Fibroblast of skin of back (primary cell): ENCODE measurements around the gene CCDC57.
A peak's percentile ranks its signal among the peaks of the same experiment; 100 is the strongest.

ENCODE experiments used
- DNase-seq: peaks from one replicate; pipeline ENCODE4 v3.0.0-alpha.2; 2013

The CCDC57 gene

DNA sequence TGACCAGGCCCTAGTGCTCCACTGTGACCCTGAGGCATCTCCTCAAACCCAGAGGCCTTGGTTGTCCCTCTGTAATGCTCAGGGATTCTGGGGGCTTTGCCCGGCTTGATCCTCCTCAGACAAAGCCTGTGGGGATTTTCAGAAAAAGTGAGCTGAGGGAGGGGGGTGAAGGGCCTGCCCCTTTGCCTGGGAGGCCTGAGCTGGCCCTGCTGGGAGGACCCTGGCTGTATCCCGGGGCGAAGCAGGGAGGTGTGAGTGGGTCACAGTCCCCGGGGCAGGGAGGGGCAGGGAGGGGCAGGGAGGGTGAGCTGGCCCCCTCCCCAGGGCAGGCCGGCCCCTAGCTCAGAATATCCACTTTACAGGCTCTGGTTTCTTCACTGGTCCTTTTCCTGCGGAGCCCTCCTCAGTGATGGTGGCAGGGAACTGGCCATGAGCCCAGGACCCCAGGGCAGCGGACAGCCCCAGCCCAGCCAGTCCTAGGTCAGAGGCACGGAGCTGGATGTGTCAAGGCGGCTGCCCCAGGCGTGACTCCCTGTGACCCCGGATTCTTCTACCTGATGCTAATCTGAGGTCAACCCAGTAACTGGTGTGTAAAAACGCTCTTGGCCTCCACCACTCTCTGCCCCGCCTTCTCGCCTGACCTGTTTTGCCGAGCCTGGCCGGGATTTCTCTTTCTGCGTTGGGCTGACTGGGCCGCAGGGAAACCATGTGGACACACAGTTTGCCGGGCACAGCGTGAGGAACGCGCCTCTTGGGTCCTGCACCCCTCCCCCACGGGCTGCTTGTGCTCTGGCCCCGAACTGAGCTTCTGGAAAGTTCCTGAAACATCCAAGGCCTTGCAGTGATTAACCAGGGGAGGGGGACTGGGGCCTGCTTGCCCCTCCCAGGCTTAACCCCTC is 108.8 kb downstream of the CCDC57 start:
- DNase-seq = no peak

DNA sequence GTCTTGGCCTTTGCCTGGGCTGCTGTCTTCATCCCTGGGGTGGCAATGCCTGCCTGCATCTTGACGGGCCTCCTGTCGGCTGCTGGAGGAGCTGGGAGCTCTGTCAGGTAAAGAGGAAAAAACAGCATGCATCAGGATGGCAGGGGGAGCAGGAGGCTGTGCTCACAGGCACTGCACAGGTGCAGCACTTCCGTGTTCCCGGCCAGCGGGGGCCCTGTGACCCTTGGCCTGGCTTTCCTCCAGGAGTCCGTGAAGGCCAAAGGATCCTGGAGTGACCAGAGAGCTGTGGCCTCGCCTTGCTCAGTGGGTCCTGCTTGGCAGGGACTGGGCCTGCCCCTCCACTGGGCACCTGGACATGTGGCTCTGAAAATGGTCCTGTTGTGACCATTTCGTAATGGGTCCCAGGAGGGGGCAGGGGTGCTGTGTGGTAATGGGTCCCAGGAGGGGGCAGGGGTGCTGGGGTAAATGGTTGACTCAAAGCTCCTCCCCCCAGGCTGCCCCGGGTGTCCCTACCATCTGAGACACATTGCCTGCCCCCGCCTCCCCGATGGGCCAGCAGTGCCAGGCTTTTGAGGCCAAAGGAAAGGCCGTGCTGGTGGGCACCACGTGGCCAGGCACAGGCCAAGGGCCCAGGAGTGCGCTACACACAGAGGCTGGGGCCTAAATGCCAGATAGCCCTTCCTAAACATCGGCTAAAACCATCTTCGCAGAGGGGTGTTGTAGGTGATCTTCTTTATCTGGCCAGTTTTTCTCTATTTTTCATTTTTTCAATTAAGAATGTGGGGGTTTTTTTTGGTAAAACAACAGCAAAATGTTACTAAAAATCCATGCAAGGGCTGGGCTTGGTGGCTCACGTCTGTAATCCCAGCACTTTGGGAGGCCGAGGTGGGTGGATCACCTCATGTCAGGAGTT is 110.6 kb downstream of the CCDC57 start:
- no peak for DNase-seq

DNA sequence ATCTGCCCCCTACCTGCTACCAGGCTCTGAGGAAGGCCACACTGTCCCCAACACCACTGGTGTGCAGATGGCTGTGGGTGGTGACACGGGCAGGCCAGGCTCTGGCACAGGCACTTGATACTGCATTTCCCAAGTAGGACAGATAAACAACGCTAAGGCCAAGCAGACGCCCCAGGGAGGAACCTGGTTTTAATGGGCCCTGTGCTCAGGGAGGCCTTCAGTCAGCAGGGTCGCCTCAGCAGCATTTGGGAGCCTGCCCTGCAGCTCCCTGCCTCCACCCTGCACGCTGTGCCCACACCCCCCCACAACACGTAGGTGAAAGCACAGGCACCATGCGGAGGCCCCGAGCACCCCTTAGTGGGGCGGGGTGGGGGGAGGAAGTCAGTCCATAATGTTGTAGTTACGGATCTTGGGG is 111.3 kb downstream of the CCDC57 start:
- DNase-seq = no peak

DNA sequence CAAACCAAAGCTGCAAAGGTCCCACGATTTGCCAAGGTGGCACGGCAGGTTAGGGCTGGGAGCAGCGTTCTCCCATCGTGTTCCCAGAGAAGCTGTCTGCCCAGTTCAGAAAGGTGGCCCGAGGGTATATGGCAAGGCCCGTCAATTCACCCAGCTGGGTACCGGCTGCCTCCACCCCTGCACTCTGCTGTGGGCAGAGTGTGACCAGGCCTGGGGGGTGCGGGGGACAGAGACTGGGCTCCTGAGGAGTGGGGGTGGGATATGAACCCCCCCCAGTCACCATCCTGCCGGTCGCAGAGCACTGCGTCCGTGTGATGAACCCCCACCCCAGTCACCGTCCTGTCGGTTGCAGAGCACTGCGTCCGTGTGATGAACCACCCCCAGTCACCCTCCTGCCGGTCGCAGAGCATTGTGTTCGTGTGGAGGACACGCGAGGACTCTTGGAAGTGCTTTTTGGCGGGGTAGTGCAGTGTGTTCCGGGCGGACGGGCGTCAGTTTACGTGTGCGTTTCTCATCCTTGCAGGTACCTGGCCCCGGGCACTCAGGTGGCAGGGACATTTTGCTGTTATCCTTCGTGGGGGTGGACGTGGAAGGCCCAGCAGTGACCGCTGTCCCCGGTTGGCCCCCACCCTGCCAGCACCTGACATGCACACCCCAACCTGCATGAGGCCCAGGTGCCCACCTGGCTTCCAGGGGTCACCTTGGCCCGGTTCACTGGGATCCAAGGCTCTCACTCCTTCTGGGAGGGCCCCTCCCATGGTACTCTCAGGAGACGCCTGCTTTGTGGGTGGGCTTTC is 111.9 kb downstream of the CCDC57 start:
- DNase-seq = no peak

DNA sequence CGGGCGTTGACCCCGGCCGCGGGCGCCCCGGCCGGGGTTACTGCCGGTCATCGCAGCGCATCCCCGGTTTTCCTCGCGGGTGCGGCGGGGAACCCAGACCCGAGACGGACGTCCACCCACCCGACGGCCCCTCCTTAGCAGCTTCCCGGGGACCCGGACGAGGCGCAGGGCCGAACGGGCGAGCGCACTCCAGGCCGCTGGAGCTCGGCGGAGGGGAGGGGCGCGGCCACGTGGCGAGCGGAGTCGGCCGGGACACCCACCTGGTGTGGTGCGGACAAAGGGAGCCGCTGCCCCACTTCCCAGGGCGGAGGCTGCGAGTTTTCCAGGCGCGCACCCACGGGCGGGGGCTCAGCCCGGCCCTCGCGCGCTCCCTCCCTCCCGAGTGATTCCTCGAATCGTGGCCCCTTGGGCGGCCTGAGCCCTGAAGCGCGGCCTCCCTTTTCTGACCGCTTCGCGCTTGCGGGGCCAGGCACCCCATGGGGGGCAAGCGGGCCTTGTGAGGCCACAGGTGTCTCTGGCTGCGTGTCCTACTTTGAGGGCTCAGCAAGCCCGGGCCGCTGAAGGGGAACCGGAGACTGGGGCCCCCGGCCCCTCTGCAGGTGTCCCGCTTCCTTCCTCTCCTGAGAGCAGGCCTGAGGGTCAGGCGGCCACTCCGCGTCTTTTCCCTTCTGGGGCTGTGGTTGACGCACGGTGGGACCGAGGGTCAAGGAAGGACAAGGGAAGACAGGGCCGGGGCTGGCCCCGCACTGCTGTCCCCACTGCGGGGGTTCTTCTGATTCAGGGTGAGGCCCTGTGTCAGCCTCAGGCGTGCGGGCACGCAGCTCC is 113.5 kb downstream of the CCDC57 start:
- DNase-seq = no peak

DNA sequence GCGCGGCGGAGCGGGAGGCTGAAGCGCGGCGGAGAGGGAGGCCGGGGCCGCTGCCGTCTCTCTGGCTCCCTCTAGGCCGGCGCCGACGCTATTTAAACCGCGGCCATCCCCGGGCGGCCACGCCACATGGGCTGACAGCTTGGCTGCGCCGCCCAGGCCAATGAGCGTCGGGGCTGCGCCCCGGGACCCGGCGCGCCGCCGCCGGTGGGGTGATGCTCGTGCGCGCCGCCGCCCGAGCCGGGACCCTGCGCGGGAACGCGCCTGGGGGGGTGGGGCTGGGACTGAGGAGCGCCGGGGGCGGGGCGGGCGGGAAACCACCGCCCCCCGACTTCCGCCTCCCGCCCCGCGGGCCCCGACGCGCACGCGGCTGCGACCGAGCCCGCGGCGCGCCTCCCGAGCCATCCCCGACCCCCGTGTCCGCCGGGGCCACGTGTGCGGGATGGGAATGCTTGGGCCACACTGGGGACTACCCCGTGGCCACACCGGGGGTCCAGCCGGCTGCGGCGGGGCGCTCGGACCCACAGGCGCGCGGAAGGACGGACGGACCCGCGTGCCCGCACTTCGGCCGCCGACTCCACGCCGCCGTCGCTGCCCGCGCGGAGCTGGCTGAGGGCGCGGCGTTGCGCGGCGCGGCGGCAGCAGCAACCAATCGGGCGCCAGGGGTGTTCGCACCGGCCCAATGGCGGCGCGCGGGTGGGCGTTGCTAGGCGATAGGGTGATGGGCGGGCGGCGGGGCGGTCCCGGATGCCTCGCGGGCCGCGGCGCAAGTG is 114.3 kb downstream of the CCDC57 start, which contains the start of gene FASN:
TSS of gene FASN (minus strand) at position 68 of the 770 bp plus-strand sequence. CDS start 1,791 bp downstream, outside the sequence.
- peak; percentile 96 for DNase-seq

DNA sequence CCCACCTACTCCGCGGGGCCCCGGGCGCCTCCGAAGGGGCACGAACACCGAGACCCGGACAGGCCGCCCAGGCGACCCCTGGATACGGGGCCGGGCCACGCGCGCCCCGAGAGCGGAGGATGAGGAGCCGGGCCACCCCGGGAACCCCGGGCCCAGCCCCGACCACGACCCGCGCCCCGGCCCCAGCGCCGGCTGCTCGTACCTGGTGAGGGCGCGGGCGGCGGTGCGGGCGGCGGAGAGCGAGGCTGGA is 114.8 kb downstream of the CCDC57 start:
- DNase-seq = no peak

DNA sequence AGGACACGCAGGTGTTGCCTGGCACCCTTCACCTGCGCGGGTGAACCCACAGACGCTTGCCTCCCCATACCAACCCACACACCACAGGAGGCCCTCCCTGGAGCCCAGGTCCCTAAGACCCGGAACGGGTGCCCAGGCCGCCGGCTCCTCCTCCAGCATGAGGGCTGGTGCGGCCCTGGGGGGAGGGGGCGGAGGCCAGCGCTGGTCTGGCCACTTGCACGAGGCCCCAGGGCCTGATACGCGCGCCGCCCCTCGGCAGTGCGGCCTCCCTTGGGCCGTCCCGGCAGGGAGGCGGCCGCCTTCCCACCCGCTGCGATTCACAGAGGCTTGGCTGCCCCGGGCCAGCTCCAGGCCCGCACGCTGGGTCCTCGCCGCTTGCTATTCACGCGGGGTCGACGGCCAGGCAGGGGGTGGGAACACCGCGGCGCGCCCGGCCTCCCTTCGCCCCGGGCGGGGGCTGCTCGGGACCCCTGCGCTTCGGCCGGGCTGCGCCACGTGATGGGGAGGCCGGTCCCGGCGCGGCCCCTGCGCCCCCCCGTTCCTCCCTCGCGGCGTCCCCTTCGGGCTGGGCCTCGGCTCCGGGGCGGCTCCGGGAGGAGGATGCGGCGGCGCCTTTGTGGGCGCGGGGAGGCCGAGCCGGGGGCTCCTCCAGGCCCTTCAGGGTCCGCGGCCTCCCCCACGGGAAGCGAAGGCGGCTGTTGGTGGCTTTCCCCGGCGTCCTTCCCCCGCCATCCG is 115.3 kb downstream of the CCDC57 start:
- DNase-seq = peak; percentile 63

DNA sequence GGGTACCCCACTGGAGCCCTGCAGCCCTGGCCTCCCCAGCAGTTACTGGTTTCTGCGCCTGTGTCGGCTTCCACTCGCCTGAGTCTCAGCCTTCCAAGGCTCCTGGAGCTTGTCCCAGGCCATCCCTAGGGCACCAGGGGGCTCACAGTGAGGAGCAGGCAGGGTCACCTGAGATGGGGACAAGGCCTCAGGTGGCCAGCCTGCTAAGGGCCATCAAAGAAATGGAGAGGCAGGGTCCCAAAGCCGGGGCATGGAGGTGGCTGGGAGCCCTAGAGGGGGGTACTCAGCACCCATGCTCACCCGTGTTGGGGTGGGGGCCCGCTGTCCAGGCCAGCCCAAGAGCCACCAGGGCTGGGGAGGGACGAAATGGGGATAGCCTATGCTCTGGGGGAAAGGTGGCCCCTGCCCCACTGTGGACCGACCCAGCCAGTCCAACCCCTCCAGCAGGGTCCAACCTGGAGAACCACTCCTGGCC is 115.9 kb downstream of the CCDC57 start:
- DNase-seq = no peak

DNA sequence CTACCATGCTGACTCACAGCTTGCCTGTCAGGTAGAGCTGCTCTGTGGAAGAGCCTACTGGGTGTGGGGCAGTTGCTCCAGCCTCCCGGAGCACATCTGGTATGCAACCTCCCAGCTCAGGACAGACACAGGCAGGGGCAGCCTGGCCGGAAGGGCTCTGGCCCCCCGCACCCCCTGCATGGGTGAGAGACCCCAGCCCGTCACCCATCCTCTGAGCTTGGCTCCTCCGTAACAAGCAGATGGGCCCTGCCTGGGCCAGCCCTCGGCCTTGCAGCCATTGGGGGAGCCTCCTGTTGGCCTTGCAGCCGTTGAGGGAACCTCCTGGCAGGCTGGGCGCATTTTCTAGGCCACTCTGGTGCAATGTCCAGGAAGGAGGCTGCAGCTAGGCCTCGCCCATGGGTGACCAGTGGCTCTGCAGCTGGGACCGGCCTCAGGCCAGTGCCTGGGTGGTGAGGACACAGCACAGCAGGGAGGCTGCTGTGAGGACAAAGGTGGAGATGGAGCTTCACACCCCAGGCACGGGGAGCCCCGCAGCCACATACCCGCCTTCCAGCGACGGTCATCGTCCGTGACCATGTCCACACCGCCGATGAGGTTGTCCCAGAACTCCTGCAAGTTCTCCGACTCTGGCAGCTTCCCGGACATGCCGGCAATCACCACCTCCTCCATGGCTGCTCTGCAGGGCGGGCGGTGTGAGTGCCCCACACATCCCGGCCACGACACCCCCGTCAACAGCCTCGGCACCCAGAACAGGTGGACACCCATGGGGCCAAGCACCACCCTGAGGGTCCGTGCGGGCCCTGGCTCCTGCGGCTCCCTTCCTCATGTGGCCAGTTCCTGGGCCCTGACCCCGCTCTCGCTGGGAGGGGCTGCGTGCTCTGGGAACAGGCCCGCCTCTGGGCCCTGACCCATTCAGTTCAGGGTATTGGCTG is 116.6 kb downstream of the CCDC57 start:
- no peak for DNase-seq

DNA sequence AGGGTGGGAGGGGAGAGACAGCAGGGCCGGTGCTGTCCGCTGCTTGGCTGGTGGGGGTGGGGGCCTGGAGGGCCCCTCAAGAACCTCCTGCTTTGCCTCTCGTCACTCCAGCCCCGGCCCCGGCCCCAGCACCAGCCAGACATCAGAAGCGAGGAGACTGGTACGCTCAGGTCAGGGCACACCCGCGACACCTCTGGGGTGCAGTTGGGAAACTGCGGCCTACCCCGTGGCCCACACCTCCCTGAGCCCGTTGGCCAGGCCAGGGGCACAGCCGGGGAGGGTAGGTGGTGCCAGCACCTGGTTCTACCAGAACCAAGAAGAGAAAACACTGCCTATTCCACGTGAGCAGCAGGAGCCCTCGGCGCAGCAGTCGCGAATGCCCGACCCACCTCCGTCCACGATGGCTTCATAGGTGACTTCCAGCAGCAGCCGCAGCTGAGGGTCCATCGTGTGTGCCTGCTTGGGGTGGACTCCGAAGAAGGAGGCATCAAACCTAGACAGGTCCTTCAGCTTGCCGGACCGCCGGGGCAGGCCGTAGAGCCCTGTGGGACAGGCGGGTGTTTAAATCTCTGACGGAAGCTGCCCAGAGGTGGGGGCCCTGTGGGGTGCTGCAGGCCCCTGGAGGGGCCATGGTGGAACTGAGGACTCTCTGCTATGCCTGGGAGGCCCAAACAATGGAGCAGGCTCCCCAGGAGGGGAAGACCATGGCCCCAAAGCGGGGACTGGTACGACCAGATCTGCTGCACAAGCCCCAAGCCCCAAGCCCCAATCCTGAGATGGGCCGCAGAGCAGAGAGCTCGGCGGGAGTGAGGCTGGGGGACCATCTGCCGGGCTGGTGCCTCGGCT is 117.5 kb downstream of the CCDC57 start:
- DNase-seq = no peak

DNA sequence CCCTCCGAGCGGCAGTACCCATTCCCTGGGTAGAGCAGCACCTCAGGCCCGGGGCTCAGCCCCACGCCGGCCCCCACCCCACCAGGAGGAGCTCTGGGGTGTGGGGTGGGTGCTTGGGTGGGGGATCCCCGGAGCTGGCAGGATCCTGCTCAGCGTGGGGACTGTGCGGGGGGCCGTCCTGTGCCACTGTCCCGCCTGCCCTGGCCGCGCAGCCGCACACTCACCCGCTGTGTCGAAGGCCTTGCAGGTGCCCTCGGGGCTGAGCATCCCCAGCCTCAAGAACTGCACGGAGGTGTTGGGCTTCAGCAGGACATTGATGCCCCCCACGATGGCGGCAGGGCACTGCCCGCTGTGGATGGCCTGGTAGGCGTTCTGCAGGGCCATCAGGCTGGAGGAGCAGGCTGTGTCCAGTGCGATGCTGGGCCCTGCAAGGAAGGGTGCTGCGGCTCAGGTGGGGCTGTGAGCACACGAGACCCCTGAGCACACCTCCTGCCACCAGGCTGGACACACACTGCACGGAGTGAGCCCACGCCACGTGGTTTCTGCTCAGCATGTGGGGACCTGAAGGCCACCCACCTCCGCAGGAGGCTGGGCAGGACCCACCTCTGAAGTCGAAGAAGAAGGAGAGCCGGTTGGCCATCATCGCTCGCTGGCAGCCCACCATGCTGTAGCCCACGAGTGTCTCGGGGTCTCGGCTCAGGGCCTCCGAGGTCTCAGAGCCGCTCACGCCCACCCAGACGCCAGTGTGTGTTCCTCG is 119.5 kb downstream of the CCDC57 start:
- DNase-seq = no peak

DNA sequence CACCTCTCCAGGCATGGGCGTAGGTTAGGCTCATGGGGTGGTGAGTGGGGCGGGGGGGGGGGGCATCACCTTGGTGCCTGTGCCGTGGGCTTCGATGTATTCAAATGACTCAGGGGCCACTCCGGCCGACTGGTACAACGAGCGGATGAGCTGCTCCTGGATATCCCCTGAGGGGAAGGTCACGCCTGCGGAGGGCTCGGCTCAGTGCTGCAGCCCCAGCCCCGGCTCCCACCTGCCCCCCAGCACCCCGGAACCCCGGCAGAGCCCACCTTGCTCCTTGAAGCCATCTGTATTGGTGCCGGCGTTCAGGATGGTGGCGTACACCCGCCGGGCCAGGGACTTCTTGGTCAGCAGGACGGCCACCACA is 120.0 kb downstream of the CCDC57 start:
- DNase-seq = no peak

DNA sequence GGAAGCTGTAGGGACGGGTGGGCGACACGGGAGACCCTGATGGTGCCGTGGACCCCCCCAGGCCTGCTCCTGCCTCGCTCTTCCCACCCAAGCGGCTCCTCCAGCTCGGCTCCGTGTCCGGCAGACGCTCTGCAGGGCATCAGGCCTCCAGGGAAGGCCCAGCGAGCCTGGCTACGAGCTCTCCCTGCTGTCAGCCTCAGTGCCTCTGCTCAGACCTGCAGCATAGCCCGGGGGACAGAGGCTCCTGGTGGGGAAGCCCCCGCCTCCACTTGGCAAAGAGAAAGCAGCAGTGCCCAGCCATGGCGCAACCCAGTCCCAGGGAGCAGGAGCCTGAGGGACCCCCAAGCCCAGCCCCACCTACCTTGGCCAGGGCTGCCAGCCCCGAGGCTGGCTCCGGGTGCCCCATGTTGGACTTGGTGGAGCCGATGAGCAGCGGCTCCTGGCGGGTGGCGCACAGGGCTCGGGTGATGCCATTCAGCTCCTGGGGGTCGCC is 120.5 kb downstream of the CCDC57 start:
- no peak for DNase-seq

DNA sequence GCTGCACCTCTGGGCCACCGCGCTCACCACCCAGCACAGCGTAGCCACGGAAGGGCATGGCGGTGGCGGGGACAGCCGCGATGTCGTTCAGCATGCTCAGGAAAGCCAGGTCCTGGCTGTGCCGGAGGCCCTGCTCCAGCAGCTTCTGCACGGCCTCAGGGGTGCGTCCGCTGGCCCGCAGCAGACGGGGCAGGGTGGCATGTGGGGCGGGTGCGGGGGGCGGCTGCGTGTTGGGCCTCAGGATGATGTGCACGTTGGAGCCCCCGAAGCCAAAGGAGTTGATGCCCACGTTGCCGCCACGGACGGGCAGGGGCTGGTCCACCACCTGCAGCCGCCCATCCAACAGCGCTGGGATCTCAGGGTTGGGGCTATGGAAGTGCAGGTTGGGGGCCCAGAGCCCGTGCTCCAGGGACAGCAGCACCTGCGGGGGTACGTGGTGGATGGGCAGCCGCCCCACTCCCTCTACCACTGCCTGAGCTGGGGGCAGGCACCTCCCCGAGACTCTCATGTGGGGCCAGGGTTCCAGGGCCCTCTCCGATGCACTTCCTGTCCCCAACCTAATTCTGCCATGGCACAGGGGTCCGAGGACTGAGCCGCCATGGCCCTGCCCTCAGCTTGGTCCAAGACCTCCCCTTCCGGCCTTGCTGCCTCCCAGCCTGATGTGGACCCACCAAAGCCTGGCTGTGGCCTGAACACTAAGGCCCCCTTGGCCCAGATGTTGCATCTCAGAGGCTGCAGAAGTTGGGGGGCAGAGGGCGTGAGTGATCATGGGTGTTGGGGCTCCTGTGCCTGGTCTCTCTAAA is 121.2 kb downstream of the CCDC57 start:
- no peak for DNase-seq

DNA sequence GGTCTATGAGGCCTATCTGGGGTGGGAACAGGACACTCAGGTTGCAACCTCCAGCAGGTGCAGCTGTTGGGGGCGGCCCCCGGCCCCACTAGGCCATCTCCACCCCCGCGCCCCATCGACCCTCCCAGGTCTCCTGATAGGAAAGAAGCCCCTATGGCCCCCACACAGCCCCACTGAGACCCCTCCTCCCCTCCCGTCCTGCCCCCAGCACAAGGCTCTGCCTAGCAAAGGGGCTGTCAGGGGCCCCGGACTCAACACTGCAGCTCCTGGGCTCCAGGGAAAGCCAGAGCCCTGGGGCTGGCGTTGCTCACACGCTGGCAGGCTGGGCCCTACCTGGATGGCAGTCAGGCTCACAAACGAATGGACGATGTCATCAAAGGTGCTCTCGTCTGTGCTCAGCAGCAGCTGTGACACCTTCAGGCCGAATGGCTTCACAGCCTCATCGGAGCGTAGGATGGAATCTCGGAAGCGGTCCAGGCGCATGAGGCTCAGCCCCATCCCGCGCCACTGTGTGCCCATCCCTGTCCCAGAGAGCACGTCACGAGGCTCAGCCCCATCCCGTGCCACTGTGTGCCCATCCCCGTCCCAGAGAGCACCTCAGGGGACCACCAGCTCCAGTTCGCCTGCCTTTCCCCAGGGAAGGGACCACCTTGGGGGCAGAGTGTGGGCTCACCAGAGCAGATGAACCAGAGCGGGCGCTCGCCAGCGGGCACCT is 121.9 kb downstream of the CCDC57 start:
- DNase-seq = no peak
